Measurements from ENCODE around the gene CHMP1A.

GRCh38 chr16:89656435-89657121 lies 930 bp downstream of the CHMP1A start:
- TF ChIP-seq EZH2 (IDR thresholded peaks at IDR 0.05; ENCODE audit: low read depth, low read length, severe bottlenecking) (no peak), SP1 (IDR thresholded peaks at IDR 0.05; ENCODE audit: low read depth, low read length) (no peak), YY1 (IDR thresholded peaks at IDR 0.05; ENCODE audit: low read depth, low read length) (no peak), SRF (IDR thresholded peaks at IDR 0.05; ENCODE audit: low read depth, low read length) (no peak), POLR2AphosphoS5 (IDR thresholded peaks at IDR 0.05; ENCODE audit: low read depth, low read length) (no peak), TAF1 (IDR thresholded peaks at IDR 0.05; ENCODE audit: low read depth, low read length) (no peak)

Data from H1 (cell line).